G401.6 (cell line): ENCODE measurements around the gene PCDHGB1.
"Not testable (repeated sequence)": the region's sequence is repeated elsewhere in the genome, so short reads cannot be mapped to it uniquely, and the experiment has no call there.

Experiments used
- FAIRE-seq: peaks from 2 replicates; lab custom pipeline; 2012; peaks lifted over from hg19 to GRCh38; lab: Jason Lieb, UNC

The PCDHGB1 gene

DNA sequence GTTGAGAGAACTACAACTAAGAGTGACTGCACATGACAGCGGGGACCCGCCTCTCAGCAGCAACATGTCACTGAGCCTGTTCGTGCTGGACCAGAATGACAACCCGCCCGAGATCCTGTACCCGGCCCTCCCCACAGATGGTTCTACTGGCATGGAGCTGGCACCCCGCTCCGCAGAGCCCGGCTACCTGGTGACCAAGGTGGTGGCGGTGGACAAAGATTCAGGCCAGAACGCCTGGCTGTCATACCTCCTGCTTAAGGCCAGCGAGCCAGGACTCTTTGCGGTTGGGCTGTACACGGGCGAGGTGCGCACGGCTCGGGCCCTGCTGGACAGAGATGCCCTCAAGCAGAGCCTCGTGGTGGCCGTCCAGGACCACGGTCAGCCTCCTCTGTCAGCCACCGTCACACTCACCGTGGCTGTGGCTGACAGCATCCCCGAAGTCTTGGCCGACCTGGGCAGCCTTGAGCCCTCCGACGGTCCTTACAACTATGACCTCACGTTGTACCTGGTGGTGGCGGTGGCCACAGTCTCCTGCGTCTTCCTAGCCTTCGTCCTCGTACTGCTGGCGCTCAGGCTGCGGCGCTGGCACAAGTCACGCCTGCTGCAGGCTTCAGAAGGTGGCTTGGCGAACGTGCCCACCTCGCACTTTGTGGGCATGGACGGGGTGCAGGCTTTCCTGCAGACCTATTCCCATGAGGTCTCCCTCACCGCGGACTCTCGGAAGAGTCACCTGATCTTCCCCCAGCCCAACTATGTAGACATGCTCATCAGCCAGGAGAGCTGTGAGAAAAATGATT lies 34.8 kb downstream of the PCDHGB1 start:
- FAIRE-seq, result no peak

DNA sequence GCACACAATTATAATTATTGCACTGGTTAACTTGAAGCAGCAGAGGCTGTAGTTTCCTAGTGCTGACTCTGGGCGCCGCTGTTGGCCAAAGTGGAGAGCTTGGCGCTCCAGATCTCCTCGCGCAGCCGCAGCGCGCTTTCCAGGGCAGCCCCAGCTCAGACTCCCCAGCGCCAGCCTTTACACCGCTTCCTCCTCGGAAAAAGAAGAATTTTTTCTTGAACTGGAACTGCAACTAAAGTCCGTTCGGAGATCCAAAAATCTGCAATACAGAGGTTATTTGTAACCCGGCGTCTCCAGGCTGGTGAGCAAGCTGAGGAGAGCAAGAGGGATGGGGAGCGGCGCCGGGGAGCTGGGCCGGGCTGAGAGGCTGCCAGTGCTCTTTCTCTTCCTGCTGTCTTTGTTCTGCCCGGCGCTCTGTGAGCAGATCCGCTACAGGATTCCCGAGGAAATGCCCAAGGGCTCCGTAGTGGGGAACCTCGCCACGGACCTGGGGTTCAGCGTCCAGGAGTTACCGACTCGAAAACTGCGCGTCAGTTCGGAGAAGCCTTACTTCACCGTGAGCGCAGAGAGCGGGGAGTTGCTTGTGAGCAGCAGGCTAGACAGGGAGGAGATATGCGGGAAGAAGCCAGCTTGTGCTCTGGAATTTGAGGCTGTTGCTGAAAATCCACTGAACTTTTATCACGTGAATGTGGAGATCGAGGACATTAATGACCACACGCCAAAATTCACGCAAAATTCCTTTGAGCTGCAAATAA lies 37.8 kb downstream of the PCDHGB1 start, which contains the start of gene PCDHGB4:
Gene PCDHGB4 (plus strand): TSS at position 142 of the 755 bp plus-strand sequence. CDS start 187 bp downstream, at position 329.
- not testable (repeated sequence) for FAIRE-seq

GRCh38 chr5:141388661-141389060 lies 38.8 kb downstream of the PCDHGB1 start:
- FAIRE-seq, result no peak

- FAIRE-seq, result no peak
These were observed 39.5 kb downstream of the PCDHGB1 start for GRCh38 chr5:141389153-141390042.

- no peak for FAIRE-seq
These were observed 42.7 kb downstream of the PCDHGB1 start, which contains the start of gene PCDHGA8 for GRCh38 chr5:141392429-141393198. Gene PCDHGA8 (plus strand): TSS chr5:141392633. CDS start chr5:141392814, 181 bp downstream.

DNA sequence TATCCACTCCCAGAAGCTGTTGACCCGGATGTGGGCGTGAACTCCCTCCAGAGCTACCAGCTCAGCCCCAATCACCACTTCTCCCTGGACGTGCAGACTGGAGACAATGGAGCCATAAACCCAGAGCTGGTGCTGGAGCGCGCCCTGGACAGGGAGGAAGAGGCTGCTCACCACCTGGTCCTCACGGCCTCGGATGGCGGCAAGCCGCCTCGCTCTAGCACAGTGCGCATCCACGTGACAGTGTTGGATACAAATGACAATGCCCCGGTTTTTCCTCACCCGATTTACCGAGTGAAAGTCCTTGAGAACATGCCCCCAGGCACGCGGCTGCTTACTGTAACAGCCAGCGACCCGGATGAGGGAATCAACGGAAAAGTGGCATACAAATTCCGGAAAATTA lies 43.4 kb downstream of the PCDHGB1 start:
- no peak for FAIRE-seq

GRCh38 chr5:141394401-141395187 lies 44.7 kb downstream of the PCDHGB1 start:
- not testable (repeated sequence) for FAIRE-seq

DNA sequence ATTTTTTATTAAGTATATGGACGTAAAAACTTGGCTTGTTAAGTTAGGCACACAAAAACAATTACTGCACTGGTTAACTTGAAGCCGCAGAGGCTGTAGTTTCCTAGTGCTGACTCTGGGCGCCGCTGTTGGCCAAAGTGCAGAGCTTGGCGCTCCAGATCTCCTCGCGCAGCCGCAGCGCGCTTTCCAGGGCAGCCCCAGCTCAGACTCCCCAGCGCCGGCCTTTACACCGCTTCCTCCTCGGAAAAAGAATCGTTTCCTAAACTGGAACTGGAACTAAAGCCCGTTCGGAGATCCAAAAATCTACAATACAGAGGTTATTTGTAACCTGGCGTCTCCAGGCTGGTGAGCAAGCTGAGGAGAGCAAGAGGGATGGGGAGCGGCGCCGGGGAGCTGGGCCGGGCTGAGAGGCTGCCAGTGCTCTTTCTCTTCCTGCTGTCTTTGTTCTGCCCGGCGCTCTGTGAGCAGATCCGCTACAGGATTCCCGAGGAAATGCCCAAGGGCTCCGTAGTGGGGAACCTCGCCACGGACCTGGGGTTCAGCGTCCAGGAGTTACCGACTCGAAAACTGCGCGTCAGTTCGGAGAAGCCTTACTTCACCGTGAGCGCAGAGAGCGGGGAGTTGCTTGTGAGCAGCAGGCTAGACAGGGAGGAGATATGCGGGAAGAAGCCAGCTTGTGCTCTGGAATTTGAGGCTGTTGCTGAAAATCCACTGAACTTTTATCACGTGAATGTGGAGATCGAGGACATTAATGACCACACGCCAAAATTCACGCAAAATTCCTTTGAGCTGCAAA lies 48.1 kb downstream of the PCDHGB1 start, which contains the start of gene PCDHGB5:
Gene PCDHGB5 (plus strand): TSS at position 192 of the 796 bp plus-strand sequence. CDS start 181 bp downstream, at position 373.
- not testable (repeated sequence) for FAIRE-seq

GRCh38 chr5:141398608-141399007 lies 48.7 kb downstream of the PCDHGB1 start:
- FAIRE-seq, result no peak

DNA sequence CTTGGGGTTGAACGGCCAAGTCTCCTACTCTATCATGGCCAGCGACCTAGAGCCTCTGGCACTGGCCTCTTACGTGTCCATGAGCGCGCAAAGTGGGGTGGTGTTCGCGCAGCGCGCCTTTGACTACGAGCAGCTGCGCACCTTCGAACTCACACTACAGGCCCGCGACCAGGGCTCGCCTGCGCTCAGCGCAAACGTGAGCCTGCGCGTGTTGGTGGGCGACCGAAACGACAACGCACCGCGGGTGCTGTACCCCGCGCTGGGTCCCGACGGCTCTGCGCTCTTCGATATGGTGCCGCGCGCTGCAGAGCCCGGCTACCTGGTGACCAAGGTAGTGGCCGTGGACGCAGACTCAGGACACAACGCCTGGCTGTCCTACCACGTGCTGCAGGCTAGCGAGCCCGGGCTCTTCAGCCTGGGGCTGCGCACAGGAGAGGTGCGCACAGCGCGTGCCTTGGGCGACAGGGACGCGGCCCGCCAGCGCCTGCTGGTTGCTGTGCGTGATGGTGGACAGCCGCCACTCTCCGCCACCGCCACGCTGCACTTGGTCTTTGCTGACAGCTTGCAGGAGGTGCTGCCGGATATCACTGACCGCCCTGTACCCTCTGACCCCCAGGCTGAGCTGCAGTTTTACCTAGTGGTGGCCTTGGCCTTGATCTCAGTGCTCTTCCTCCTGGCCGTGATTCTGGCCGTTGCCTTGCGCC lies 49.8 kb downstream of the PCDHGB1 start:
- FAIRE-seq, result no peak
